Glutamatergic neuron (in vitro differentiated cells): ENCODE results near the gene LRFN2. TPM values are rescaled to one million over a fixed set of nuclear protein-coding genes. Genes with fewer than 3 reads are reported as not detected.

Experiments
- DNase-seq: peaks from one replicate; pipeline ENCODE4 v3.0.0; 2022
- H3K27ac Mint-ChIP-seq: one replicate; pipeline ENCODE4 v1.8.0; 2020; ENCODE audit warnings: mild to moderate bottlenecking, mixed read lengths, inconsistent platforms; ENCODE audit not compliant: unreplicated experiment
- H3K27me3 Mint-ChIP-seq: one replicate; pipeline ENCODE4 v1.8.0; 2020; ENCODE audit warnings: mild to moderate bottlenecking, moderate library complexity, mixed read lengths, inconsistent platforms; ENCODE audit not compliant: unreplicated experiment
- H3K36me3 Mint-ChIP-seq: one replicate; pipeline ENCODE4 v1.8.0; 2020; ENCODE audit warnings: mild to moderate bottlenecking, mixed read lengths, inconsistent platforms; ENCODE audit not compliant: unreplicated experiment
- H3K4me1 Mint-ChIP-seq: one replicate; pipeline ENCODE4 v1.8.0; 2020; ENCODE audit warnings: mild to moderate bottlenecking, low read depth, mixed read lengths, inconsistent platforms; ENCODE audit not compliant: unreplicated experiment
- H3K4me3 Mint-ChIP-seq: one replicate; pipeline ENCODE4 v1.8.0; 2020; ENCODE audit warnings: mild to moderate bottlenecking, mixed read lengths, inconsistent platforms; ENCODE audit not compliant: unreplicated experiment
- H3K9me3 Mint-ChIP-seq: one replicate; pipeline ENCODE4 v1.8.0; 2020; ENCODE audit warnings: mild to moderate bottlenecking, moderate library complexity, mixed read lengths, inconsistent platforms; ENCODE audit not compliant: unreplicated experiment
- CTCF ChIP-seq: fragments of 200-600 bp; sonication (generic); IDR thresholded peaks from one replicate; pipeline ENCODE4 v1.5.0; 2021; ENCODE audit not compliant: partially characterized antibody, unreplicated experiment
- total RNA-seq: library from RNA; stranded (reverse); fragmentation: NEBNext Ultra II Directional; extraction: Animal tissue kit (Norgen Biotek cat#: 25700); gene quantifications from one replicate; pipeline ENCODE4 v1.2.1, GENCODE V29; 2021; ENCODE audit not compliant: unreplicated experiment

The LRFN2 gene
- total RNA-seq, 1 donor from 2014 or later = 0.56 TPM

GRCh38 chr6:40577672-40578071 lies 9.5 kb downstream of the LRFN2 start:
- H3K36me3 Mint-ChIP-seq = no peaks in the 10 kb centered on the region
- H3K9me3 Mint-ChIP-seq = no peaks in the 10 kb centered on the region
- DNase-seq = no peak
- H3K27me3 Mint-ChIP-seq = no peaks in the 10 kb centered on the region
- H3K27ac Mint-ChIP-seq = no peak overlapping the region
- H3K4me3 Mint-ChIP-seq = no peak overlapping the region
- peaks cover 3% of the 10 kb centered on the region for H3K4me1 Mint-ChIP-seq
- peak; percentile 58 for TF ChIP-seq CTCF

DNA sequence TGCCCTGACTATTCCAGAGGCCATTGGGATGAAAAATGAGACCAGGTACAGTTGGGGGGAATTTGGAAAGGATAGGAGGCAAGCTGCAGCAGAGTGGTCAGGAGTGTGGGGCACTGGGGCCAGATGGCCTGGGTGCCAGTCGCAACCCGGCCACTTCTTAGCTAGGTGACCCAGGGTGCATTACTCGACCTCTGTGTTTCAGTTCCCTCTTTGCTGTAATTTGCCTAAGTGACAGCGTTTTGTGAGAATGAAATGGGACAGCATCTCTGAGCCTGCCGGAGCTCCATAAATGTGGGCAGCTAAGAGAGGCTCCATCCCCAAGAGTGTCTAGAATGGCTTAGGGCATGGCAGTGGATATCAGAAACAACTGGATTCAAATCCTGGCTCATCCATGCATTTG lies 13.9 kb downstream of the LRFN2 start:
- peaks cover 2% of the 10 kb centered on the region for H3K27me3 Mint-ChIP-seq
- H3K4me3 Mint-ChIP-seq = no peak overlapping the region
- no peak for DNase-seq

GRCh38 chr6:40569162-40569910 lies 17.8 kb downstream of the LRFN2 start:
- no peak for DNase-seq
- Mint-ChIP-seq H3K27ac (no peak overlapping the region), H3K4me3 (no peak overlapping the region), H3K4me1 (no peaks in the 10 kb centered on the region), H3K27me3 (peaks cover 2% of the 10 kb centered on the region), H3K9me3 (no peaks in the 10 kb centered on the region), H3K36me3 (peaks cover 5% of the 10 kb centered on the region)
- no peak for TF ChIP-seq CTCF

More for the DNA sequence above, 13.9 kb downstream of the LRFN2 start:
- TF ChIP-seq CTCF = no peak
- peaks cover 3% of the 10 kb centered on the region for H3K4me1 Mint-ChIP-seq
- no peaks in the 10 kb centered on the region for H3K36me3 Mint-ChIP-seq
- no peaks in the 10 kb centered on the region for H3K9me3 Mint-ChIP-seq
- no peak overlapping the region for H3K27ac Mint-ChIP-seq

GRCh38 chr6:40568062-40568708 lies 19.0 kb downstream of the LRFN2 start:
- Mint-ChIP-seq H3K27me3 (peaks cover 2% of the 10 kb centered on the region), H3K9me3 (peaks cover under 1% of the 10 kb centered on the region), H3K4me1 (peaks cover 6% of the 10 kb centered on the region), H3K27ac (no peak overlapping the region), H3K36me3 (peaks cover 5% of the 10 kb centered on the region), H3K4me3 (no peak overlapping the region)
- no peak for TF ChIP-seq CTCF
- no peak for DNase-seq

GRCh38 chr6:40563111-40563510 lies 24.1 kb downstream of the LRFN2 start:
- no peak for DNase-seq

More at GRCh38 chr6:40563111-40563510, 24.1 kb downstream of the LRFN2 start:
- no peak overlapping the region for H3K4me3 Mint-ChIP-seq
- peaks cover 2% of the 10 kb centered on the region for H3K9me3 Mint-ChIP-seq
- TF ChIP-seq CTCF = no peak
- H3K27ac Mint-ChIP-seq = no peak overlapping the region
- peaks cover 21% of the 10 kb centered on the region for H3K4me1 Mint-ChIP-seq
- peaks cover 5% of the 10 kb centered on the region for H3K36me3 Mint-ChIP-seq
- H3K27me3 Mint-ChIP-seq = no peaks in the 10 kb centered on the region
